SK-N-MC (cell line): Measurements from ENCODE around the gene MTREX.

Experiments
- EZH2 ChIP-seq: fragments of 200-600 bp; sonication (generic); IDR thresholded peaks from one replicate; pipeline ENCODE4 v1.6.1; 2017; ENCODE audit warnings: antibody characterized with exemption
- POLR2AphosphoS5 ChIP-seq: IDR thresholded peaks from 2 replicates; pipeline ENCODE4 v1.6.1; 2012; ENCODE audit warnings: mild to moderate bottlenecking, low read depth, low read length, borderline replicate concordance

DNA sequence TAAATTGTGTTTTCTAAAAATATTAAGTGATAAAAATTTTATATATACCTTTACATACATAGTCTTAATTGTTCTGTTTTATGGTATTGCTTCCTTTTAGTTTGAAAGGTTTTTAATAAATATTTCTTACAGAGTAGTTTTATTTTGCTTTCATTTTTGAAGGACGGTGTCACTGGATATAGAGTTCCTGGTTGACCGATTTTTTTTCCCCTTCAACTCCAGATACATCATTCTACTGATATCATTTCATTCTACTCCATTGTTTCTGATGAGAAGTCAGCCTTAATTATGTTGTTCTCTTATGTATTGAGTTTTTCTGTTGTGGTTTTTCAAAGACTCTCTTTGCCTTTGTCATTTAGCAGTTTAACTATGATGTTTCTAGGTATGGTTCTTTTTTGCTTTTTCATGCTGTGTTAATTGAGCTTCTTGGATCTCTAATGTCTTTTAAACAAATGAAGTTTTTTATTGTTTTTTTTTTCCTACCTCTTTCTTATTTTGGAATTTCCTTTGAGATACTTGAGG lies 30.4 kb downstream of the MTREX start:
- TF ChIP-seq EZH2 (no peak), POLR2AphosphoS5 (no peak)
